ENCODE measurements around the gene MYOZ1.

GRCh38 chr10:73627300-73627699 lies 14.0 kb downstream of the MYOZ1 start:
- TF ChIP-seq CTCF (conservative IDR thresholded peaks at IDR 0.05) (no peak), EZH2 (IDR thresholded peaks at IDR 0.05; ENCODE audit: low read depth) (no peak)

Data from PC-9 (cell line).